GM20431 (cell line): ENCODE measurements around the gene NALCN.

Experiments used
- in situ Hi-C: fragments of 300-500 bp; cut with MseI, MboI; formaldehyde crosslinking; loops from one replicate; pipeline ENCODE4 v1.15.0; 2020; ENCODE audit warnings: low sequenced_read_pairs; ENCODE audit not compliant: unreplicated experiment

Gene NALCN

DNA sequence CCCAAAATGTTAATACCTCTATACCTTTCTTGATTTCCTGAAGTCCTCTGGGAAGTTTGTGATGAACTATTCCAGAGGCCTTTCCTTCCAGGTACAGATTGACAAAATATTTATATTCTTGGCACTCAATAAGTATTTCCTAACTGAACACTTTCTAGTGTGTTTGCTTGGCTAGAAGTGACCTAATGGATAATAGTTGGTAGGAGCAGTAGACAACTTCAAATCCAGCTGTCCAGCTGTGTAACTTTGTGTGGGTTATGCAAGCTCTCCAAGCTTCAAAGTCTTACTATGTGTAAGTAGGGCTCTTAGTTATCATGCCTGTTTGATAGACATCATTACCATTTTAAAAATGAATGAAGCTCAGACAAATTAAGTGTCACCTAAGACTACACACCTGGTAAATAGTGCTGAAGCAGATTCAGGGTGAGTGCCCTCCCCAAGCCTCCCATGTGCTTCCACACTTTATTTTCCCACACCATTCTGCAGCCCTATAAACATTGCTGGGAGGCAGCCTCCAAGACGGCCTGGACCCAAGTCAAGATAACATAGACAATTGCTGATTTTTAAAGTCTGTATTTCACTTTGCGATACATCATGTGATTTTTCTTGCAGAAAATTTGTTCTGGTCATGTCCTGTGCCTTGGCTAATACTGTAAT, 196.6 kb downstream of the NALCN start:
- in situ Hi-C loops, result no loop called here

DNA sequence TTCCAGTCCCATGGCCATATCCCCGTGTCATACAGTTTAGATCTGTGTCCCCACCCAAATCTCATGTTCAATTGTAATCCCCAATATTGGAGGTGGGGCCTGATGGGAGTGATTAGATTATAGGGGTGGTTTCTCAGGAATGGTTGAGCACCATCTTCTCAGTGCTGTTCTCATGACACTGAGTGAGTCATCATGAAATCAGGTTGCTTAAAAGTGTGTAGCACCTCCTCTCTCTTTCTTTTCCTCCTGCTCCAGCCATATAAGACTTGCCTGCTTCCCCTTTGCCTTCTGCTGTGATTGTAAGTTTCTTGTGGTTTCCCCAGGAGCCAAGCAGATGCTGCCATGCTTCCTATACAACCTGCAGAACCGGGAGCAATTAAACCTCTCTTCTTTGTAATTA, 197.8 kb downstream of the NALCN start:
- in situ Hi-C loops, result no loop called here

DNA sequence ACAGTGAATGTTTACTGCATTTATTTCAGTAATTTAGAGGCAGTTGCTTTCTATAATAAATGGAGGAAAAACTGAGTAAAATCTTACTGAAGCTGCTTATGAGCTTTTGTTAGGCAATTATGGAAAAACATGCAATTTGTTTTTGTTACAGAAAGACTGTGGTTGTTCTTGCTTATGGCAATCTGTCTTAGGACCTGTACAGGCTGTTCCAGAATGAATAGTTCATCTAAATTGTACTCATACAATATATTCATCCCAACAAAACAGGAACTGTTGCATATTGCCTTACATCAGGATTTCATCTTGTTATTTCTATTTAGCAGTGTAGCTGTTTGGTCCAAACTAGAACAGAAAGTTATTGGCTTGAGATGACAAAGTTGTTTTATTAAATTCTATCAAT, 199.2 kb downstream of the NALCN start:
- in situ Hi-C loops, result no loop called here

DNA sequence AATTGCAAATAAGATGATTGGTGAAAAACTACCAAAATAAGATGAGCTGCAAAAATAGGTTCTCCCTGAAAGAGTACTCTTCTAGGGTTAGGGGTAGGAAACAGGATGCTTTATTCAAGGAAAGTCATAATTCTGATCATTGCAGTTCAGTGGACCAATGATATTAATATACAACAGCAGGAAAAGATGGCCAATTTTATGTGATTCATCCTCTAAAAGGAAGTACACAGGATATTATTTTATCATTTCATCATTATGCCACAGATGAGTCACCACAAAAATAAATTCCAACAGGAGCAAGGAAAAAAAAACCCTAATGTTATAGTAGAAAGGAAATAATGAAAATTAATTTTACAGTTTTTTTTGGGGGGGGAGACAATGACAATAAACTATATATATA, 205.0 kb downstream of the NALCN start:
- in situ Hi-C loops, result no loop called here

DNA sequence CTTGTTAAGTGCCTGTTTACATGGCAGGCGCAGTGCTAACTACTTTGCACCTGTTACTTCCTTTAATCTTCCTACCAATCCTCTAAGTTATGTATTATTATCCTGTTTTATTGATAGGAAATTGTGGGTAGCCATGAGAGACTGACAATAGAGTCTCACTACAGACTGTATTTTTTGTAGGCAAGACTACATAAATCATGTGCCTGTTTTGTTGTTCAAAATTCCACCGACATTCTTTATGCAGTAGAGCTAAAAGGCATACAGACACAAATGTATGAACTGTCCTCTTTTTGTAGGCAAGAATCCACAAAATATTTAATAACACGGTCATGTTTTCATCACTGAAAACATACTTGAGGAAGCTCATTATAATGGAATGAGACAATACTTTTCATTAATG, 205.5 kb downstream of the NALCN start:
- in situ Hi-C loops, result no loop called here

DNA sequence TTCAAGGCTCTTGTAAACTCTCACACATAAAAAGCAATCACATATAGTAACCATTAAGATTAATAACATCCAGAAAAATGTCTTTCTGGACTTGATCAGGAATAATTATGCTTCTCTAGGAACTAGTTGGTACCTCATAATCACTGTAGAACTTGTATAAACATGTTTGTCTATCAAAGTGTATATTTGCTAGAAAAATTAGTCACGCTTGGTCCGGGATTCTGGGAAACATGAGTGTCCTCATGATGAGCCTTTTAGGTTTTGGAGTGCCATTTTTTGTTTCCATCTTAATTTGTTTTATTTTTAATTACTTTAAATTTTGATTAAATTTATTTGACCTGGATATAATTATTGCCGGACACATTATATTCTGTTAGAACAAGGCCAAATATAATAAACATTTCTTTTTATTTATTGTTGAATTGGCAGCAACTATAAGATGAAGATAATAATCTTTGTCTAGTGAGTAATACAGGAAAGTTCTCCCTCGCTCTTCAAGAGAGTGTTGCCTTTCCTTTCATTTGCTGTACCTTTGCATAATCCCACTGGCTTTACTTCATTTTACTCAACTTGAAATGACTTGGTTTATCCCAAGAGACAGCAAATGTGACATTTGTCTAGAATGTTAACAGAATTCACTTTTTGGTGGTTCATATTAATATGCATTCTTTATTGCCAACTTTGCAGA, 207.0 kb downstream of the NALCN start:
- in situ Hi-C loops, result no loop called here

DNA sequence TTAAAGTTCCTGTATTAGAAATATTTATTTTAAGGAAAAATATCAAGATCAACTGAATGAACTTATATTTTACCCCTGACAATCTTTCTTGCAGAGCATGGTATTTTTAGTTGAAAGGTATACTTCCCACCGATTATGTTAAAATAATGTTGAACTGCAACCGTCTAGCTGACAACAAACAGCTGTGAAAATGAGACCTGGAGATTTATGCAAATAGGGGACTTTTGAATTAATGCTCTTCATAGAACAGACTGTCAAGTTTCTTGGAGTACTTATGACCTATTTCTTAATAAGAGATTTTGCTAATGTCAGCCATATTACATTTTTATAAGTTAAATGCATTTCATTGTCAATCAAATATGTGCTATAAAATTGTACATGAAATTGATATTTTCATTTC, 210.9 kb downstream of the NALCN start:
- in situ Hi-C loops, result no loop called here

DNA sequence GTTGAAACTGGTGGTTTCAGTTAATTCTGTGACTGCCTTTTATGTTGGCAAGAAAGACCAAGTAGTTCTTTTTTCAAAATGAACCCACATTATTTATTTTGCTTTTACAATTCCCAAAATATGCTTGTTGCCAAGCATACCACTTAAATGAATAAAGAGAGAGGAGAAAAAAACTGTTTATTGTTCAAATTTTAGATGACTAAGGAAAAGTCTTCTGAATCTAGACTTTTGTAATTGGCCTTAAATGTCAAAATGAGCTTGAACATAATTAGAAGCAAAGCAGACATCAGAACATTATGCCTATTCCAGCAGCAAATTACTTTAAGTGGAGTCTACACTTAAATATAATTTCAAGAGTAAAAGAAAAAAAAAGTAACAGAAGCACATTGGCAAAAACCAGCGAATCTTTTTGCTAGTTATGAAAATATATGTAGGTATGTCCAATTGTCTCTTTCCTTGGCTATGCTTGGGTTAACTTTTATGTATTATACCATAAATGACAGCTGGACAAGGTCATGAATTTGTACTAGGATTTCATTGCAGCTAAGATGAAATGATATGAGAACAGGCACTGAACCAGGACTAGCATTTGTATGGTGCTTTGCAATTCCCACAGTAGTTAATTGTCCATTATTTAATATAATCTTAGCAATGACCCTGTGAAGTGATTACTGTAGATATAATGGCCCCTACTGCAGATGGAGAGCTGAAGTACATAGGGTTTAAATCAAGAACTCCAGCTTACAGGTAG, 211.9 kb downstream of the NALCN start:
- in situ Hi-C loops, result no loop called here

DNA sequence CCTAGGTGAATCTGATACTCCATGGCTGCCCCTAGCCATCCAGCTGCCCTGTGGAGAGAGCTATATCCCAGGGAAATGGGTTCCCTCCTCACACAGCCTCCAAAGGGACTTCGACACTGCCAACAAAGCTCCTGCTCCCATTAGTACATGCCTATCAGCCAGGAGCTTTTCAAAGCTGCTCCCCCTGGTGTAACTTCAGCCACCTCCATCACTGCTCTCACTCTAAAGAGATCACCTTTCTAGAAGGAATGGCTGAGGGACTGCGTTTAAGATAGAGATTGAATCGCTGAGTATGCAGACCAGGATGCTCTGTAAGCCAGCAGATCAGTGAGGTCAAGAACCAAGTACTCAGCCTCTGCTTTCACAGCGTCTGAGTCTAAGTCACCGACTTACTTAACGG, 213.7 kb downstream of the NALCN start:
- in situ Hi-C loops, result no loop called here

DNA sequence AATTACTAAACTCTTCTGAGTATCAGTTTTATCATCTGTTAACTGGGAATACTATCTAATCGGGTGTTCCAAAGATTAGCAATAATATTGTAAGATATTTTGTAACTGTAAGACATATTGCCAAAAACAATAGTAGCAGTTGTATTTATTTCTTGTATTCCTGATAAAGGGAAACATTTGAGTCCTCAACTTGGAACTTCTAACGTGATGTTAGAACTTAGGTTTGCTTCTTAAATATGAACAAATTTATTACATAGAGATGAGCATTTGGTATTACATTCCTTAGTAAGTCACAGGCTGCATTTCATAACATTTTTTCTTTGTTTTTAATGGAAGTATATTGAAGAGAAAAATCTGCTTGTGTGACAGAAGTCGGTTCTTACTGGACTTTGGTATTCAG, 225.3 kb downstream of the NALCN start:
- in situ Hi-C loops, result no loop called here

DNA sequence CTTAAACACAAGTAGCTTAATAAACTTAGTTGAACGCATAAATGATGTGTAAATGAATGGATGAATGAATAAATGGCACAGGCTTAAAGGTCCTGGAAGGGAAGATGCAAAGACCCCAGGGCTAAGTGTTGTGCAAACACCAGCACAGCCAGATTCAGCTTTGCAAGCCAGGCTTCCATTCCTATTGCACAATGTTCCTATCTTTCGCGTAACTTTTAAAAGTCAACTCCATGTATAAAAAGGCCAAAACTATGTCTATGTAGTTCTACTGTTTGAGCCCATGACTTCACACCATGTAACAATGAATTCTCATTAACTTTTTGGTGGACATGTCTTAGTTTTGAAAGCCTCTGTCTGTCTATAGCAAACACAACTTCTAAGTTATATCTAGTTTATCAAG, 226.0 kb downstream of the NALCN start:
- in situ Hi-C loops, result no loop called here

DNA sequence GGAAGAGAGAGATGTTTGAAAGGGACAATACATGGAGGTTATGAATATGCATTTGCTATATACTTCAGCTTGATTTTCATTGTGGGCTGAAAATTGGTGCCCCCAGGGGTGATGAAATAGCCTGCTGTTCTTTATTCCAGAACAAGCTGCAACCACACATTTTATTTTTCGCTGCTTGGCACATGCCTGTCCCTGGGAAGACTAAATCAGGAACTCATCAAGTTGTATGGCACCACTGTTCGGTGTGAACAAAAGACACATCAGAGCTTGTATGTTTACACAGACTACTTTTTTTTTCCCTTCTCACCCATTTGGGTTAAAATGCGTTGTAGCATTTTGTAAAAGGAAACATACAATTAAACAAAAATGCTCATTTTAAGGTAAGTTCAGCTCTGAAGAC, 230.7 kb downstream of the NALCN start:
- in situ Hi-C loops, result no loop called here

DNA sequence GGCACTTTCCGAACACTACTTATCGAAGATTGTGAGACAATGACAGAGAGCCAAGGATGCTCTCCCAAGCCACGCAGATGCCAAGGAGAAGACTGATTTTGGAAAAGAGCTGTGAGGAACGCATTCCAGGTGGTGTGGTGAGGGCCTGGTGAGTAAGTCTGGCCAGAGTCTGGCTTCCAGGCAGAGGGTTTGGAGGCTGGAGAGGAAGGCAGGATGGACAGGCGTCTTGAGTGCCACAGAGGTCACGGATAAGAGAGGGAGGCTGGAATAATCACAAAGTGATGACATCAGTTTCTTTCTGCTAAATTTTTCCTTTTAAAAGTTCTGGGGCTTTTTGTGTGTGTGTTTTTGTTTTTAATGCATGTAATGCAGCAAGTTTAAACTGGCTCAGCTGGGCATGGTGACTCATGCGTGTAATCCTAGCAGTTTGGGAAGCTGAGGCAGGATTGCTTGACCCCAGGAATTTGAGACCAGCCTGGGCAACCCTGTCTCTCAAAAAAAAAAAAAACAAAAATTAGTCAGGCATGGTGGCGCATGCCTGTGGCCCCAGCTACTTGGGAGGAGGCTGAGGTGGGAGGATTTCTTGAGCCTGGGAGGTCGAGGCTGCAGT, 235.1 kb downstream of the NALCN start:
- in situ Hi-C loops, result no loop called here

DNA sequence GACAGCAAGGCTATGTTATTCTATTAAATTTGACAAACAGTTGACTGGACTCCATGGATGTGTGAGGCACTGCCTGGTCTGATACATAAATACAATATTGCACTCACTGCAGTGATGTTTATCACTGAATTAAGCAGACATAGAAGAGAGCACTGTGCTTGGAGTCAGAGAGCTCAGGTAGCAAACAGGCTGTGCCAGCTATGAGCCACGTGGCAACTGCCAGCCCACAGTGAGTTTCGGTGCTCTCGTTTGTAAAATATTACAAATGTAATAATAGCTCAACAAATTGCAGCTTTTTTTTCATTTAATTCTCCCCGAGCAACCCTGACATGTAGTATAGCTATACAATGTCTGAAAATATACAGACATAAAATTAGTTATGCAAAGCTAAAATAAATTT, 237.3 kb downstream of the NALCN start:
- in situ Hi-C loops, result no loop called here

DNA sequence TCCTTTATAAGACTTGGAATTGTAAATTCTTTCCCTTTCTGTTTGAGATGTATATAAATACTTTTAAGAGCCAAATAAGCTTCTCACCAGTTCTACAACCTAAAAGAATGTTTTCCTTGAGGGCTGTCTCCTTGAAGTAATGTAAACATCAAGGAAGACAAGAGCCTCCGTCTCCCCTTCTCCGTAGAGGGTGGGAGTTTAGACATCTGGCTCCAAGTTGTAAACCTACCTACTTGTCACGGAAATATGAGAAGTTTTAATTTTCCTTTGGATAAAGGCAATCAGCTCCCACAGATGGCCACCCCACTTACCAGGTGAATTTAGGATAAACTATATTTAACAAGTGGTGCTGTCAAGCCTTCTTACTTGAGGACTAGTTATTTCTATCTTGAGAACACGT, 237.9 kb downstream of the NALCN start:
- in situ Hi-C loops, result no loop called here

DNA sequence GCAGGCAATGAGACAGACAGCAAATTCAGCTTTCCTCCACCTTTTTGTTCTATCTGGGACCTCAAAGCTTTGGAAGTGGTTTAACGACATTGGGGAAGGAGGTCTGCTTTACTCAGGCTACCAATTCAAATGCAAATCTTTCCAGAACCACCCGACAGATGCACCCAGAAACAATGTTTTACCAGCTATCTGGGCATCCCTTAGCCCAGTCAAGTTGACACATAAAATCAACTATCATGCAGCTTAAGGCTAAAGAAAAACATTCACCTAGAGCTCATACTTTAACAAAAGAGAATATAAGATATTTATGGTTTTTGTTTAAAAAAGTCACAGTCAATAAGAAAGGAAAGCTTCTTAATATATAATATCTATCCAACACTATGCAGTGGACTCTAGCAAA, 246.0 kb downstream of the NALCN start:
- in situ Hi-C loops, result no loop called here

DNA sequence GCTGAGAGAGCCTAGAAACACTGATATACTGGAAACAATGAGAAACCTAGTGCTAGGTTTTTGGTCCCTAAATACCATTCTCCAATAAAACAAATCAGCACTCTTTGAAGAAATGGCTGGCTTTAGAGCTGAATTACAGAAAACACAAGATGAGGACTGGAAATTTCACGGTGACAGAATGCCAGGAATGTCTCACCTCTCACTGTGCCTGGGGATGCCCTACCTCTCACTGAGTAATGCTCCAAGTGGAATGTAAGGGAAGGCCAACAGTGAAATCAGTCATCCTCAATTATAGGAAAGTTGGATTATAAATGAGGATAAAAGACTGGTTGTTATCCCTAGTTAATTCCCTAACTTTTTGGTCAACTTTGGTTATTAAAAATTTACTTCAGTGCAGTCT, 259.0 kb downstream of the NALCN start:
- in situ Hi-C loops, result no loop called here

DNA sequence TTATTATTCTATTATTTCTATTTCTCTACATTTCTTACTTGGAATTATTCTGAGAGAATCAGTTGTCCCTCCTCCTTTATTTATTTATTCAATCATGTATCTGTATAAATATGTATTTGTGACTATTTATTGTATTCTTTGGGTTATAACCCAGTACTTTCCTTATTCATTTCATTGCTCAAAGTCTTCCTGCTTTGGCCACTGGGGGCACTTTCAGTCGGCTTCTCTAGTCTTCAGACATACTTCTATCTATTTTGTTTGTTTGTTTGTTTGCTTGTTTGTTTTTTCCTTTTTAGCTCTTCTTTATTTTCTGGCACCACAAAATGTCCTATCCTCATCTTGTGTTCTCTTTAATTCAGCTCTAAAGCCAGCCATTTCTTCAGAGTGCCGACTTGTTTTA, 260.4 kb downstream of the NALCN start:
- in situ Hi-C loops, result no loop called here

DNA sequence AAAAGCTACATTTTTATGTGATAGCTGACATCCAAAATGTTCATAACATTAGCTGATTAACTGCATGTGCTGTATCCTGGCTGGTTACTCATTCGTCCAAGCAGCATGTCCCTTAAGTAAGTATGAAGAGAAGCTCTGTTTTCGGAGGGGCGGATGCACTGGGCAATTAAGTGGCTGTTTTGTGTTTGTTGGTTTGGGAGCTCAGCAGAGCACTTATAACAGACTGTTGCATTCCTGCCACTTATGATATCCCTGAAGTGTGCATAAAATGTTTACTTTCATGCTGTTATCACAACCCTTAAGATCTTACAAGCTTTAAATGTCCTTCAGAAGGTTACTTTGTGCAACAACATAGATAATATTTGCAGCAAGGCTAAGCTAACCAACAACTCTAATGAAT, 264.1 kb downstream of the NALCN start:
- in situ Hi-C loops, result no loop called here

DNA sequence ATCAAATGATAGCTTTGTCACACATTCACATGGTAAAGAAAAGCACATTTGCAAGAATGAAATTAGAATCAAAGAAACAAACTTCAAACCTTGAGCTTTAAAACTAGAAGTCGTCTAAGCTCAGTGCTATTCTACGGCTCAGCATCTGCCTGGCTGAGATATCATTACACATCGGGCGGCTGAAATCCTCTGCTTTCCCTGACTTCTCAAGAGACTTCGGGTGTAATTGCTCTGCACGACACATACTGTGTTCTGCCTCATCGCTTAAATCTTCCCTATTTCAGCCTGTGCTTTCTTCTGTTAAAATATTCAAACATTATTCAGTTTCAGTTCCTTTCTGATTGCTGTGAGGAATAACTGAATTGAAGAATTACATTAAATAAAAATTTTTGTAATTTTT, 265.3 kb downstream of the NALCN start:
- in situ Hi-C loops, result no loop called here

DNA sequence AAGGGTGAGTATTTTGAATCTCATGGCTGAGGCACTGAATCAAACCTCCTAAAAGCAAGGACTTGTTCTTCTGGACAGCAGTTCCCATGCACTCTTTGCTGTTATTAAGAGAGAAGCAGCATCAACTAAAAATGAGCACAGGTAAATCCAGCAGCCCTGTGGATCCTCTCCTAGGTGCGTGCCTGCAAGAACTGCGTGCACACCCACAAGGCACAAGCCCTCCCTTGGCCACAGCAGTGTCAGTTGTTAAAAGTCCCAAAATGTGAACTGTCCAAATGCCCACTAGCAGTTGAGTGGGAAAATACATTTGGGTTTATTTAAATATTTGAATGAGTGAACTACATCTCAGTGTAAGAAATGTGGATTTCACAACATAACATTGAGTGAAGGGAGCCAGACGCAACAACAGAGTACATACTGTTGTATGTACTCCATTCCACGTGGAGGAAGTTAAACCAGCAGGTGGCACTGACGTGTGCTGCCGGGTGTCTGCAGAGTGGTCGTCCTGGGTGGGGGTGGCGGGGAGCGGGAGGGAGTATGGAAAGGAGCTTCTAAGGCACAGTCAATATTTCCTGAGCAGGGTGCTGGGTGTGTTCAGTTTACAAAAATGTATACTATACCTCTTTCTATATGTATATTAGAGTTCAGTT, 266.4 kb downstream of the NALCN start:
- in situ Hi-C loops, result no loop called here
